ENCODE results near the gene IRF5.

The IRF5 gene

GRCh38 chr7:128923411-128923800 is 14.3 kb upstream of the IRF5 start:
- no peak for DNase-seq (ENCODE audit: low spot score)
- TF ChIP-seq CTCF (IDR thresholded peaks at IDR 0.05; ENCODE audit: extremely low read depth, missing control alignments): no peak

GRCh38 chr7:128924707-128925588 is 12.8 kb upstream of the IRF5 start:
- TF ChIP-seq CTCF (IDR thresholded peaks at IDR 0.05; ENCODE audit: extremely low read depth, missing control alignments): no peak
- DNase-seq (ENCODE audit: low spot score): no peak

GRCh38 chr7:128928159-128928813 is 9.4 kb upstream of the IRF5 start:
- no peak for TF ChIP-seq CTCF (IDR thresholded peaks at IDR 0.05; ENCODE audit: extremely low read depth, missing control alignments)
- DNase-seq (ENCODE audit: low spot score): no peak

GRCh38 chr7:128928882-128929788 is 8.6 kb upstream of the IRF5 start:
- DNase-seq (ENCODE audit: low spot score): no peak
- no peak for TF ChIP-seq CTCF (IDR thresholded peaks at IDR 0.05; ENCODE audit: extremely low read depth, missing control alignments)

GRCh38 chr7:128931190-128931798 is 6.4 kb upstream of the IRF5 start:
- no peak for TF ChIP-seq CTCF (IDR thresholded peaks at IDR 0.05; ENCODE audit: extremely low read depth, missing control alignments)
- DNase-seq (ENCODE audit: low spot score): no peak

- no peak for DNase-seq (ENCODE audit: low spot score)
Measured at GRCh38 chr7:128931965-128932861, 5.5 kb upstream of the IRF5 start.

More at GRCh38 chr7:128931965-128932861, 5.5 kb upstream of the IRF5 start:
- no peak for TF ChIP-seq CTCF (IDR thresholded peaks at IDR 0.05; ENCODE audit: extremely low read depth, missing control alignments)

Measured in GM20000 (cell line).